ENCODE results near the gene RAD54L2.
"Not testable (repeated sequence)": the region's sequence is repeated elsewhere in the genome, so short reads cannot be mapped to it uniquely, and the experiment has no call there.

The RAD54L2 gene

GRCh38 chr3:51538459-51539290 is at the start of gene RAD54L2:
Gene RAD54L2 (plus strand): TSS chr3:51538719. CDS start chr3:51590421, 51,702 bp downstream.
- peak in 13 of 14 donors; percentile 23 to 85 (median 66) for DNase-seq

- peak; percentile 52 to 94 (median 88) for DNase-seq
Measured at GRCh38 chr3:51498876-51499738, 39.4 kb upstream of the RAD54L2 start.

- no peak for DNase-seq
Measured at GRCh38 chr3:51500632-51501131, 37.8 kb upstream of the RAD54L2 start.

GRCh38 chr3:51501833-51502561 is 36.5 kb upstream of the RAD54L2 start:
- DNase-seq = peak in 12 of 14 donors; percentile 10 to 70 (median 50)

GRCh38 chr3:51502562-51502910 is 36.0 kb upstream of the RAD54L2 start:
- no peak for DNase-seq

GRCh38 chr3:51503007-51503406 is 35.5 kb upstream of the RAD54L2 start:
- no peak for DNase-seq

GRCh38 chr3:51508255-51508654 is 30.3 kb upstream of the RAD54L2 start:
- no peak for DNase-seq

- DNase-seq = no peak
Measured at GRCh38 chr3:51510996-51511395, 27.5 kb upstream of the RAD54L2 start.

GRCh38 chr3:51514210-51514609 is 24.3 kb upstream of the RAD54L2 start:
- no peak for DNase-seq

GRCh38 chr3:51519848-51520247 is 18.7 kb upstream of the RAD54L2 start:
- no peak for DNase-seq

- DNase-seq = not testable (repeated sequence)
Measured at GRCh38 chr3:51520906-51521730, 17.4 kb upstream of the RAD54L2 start.

- DNase-seq = no peak
Measured at GRCh38 chr3:51522273-51522962, 16.1 kb upstream of the RAD54L2 start.

GRCh38 chr3:51524874-51525273 is 13.6 kb upstream of the RAD54L2 start:
- not testable (repeated sequence) for DNase-seq

- DNase-seq = no peak
Measured at GRCh38 chr3:51530485-51530884, 8.0 kb upstream of the RAD54L2 start.

- DNase-seq = no peak
Measured at GRCh38 chr3:51535146-51536019, 3.1 kb upstream of the RAD54L2 start.

GRCh38 chr3:51537631-51538030 is 888 bp upstream of the RAD54L2 start:
- DNase-seq = not testable (repeated sequence)

- peak in 2 of 14 donors; percentile 12 to 46 for DNase-seq
Measured at GRCh38 chr3:51538115-51538458, 432 bp upstream of the RAD54L2 start.

GRCh38 chr3:51539291-51539941 is 897 bp downstream of the RAD54L2 start:
- DNase-seq = peak in 4 of 14 donors; percentile 5 to 45 (median 24)

- DNase-seq = not testable (repeated sequence)
Measured at GRCh38 chr3:51542596-51542995, 4.1 kb downstream of the RAD54L2 start.
